Mesenchymal stem cell (in vitro differentiated cells and primary cell): ENCODE data around the gene TNK1.

ENCODE experiments used
- DNase-seq: peaks from one replicate; pipeline ENCODE4 v3.0.0-alpha.2; 2013
- H2AFZ ChIP-seq: one replicate; pipeline ENCODE4 v1.6.1; 2013; ENCODE audit warnings: low read depth, mild to moderate bottlenecking, control low read depth, inconsistent platforms, low read length, moderate library complexity
- H2AK5ac ChIP-seq: 2 replicates; pipeline ENCODE4 v1.6.1; 2013; ENCODE audit warnings: low read length, moderate library complexity, mild to moderate bottlenecking, inconsistent platforms; ENCODE audit not compliant: severe bottlenecking
- H2BK120ac ChIP-seq: one replicate; pipeline ENCODE4 v1.6.1; 2013; ENCODE audit warnings: low read depth, mild to moderate bottlenecking, inconsistent platforms, low read length, moderate library complexity
- H2BK12ac ChIP-seq, 2 experiments: one replicate each; pipeline ENCODE4 v1.6.1; 2013; ENCODE audit warnings: inconsistent platforms in 2 of 2, low read length in 2 of 2, mild to moderate bottlenecking in 2 of 2, moderate library complexity in 2 of 2, control low read depth in 1 of 2
- H2BK15ac ChIP-seq: one replicate; pipeline ENCODE4 v1.6.1; 2013; ENCODE audit warnings: mild to moderate bottlenecking, low read depth, inconsistent platforms; ENCODE audit not compliant: poor library complexity, severe bottlenecking
- H2BK5ac ChIP-seq: 2 replicates; pipeline ENCODE4 v1.6.1; 2013; ENCODE audit warnings: low read depth, mild to moderate bottlenecking, low read length, control low read depth, inconsistent platforms; ENCODE audit not compliant: poor library complexity, severe bottlenecking
- H3K14ac ChIP-seq, 2 experiments: one replicate each; pipeline ENCODE4 v1.6.1; 2013; ENCODE audit warnings: inconsistent platforms in 2 of 2, low read length in 2 of 2, control low read depth in 1 of 2, mild to moderate bottlenecking in 1 of 2, moderate library complexity in 1 of 2
- H3K18ac ChIP-seq, 2 experiments: one replicate each; pipeline ENCODE4 v1.6.1; 2013; ENCODE audit warnings: inconsistent platforms in 2 of 2, low read length in 2 of 2, control low read depth in 1 of 2, low read depth in 1 of 2, mild to moderate bottlenecking in 1 of 2
- H3K23ac ChIP-seq, 2 experiments: one replicate each; pipeline ENCODE4 v1.6.1; 2013; ENCODE audit warnings: inconsistent platforms in 2 of 2, low read length in 2 of 2, mild to moderate bottlenecking in 2 of 2, moderate library complexity in 2 of 2, control low read depth in 1 of 2
- H3K27ac ChIP-seq: 2 replicates; pipeline ENCODE4 v1.5.1; 2013; ENCODE audit warnings: mild to moderate bottlenecking, moderate library complexity, low read length, control low read depth, inconsistent platforms; ENCODE audit not compliant: poor library complexity, severe bottlenecking
- H3K27me3 ChIP-seq, 2 experiments: 2 replicates each; pipeline versions ENCODE4 v1.6.1 to v1.7.0; 2013; ENCODE audit warnings: low read length in 2 of 2, mild to moderate bottlenecking in 2 of 2, moderate library complexity in 2 of 2, control low read depth in 1 of 2, inconsistent platforms in 1 of 2; ENCODE audit not compliant: control insufficient read depth in 1 of 2, insufficient read depth in 1 of 2
- H3K36me3 ChIP-seq, 2 experiments: 2 replicates each; pipeline versions ENCODE4 v1.6.1 to v1.7.0; 2013; ENCODE audit warnings: low read length in 2 of 2, control low read depth in 1 of 2, inconsistent platforms in 1 of 2, low read depth in 1 of 2, mild to moderate bottlenecking in 1 of 2; ENCODE audit not compliant: insufficient read depth in 2 of 2, control insufficient read depth in 1 of 2
- H3K4ac ChIP-seq, 2 experiments: one replicate each; pipeline ENCODE4 v1.6.1; 2013; ENCODE audit warnings: inconsistent platforms in 2 of 2, low read length in 2 of 2, mild to moderate bottlenecking in 2 of 2, moderate library complexity in 2 of 2, control low read depth in 1 of 2, low read depth in 1 of 2
- H3K4me1 ChIP-seq: 2 replicates; pipeline ENCODE4 v1.6.1; 2013; ENCODE audit warnings: low read depth, low read length, control low read depth; ENCODE audit not compliant: control insufficient read depth, insufficient read depth
- H3K4me2 ChIP-seq: 2 replicates; pipeline ENCODE4 v1.6.1; 2013; ENCODE audit warnings: low read length, mild to moderate bottlenecking, inconsistent platforms; ENCODE audit not compliant: poor library complexity, severe bottlenecking
- H3K4me3 ChIP-seq, 2 experiments: 2 replicates each; pipeline versions ENCODE4 v1.5.1 to v1.7.0; 2013; ENCODE audit warnings: low read length in 2 of 2, mild to moderate bottlenecking in 2 of 2, control low read depth in 1 of 2, low read depth in 1 of 2; ENCODE audit not compliant: insufficient read depth in 1 of 2
- H3K79me1 ChIP-seq: replicated peaks from 2 replicates; pipeline ENCODE4 v1.6.1; 2013; ENCODE audit warnings: mild to moderate bottlenecking, control low read depth, low read length, inconsistent platforms; ENCODE audit not compliant: poor library complexity, severe bottlenecking
- H3K9ac ChIP-seq: 2 replicates; pipeline ENCODE4 v1.7.0; 2013; ENCODE audit warnings: mild to moderate bottlenecking, low read length, moderate library complexity
- H3K9me3 ChIP-seq: 2 replicates; pipeline ENCODE4 v1.7.0; 2013; ENCODE audit warnings: mild to moderate bottlenecking, low read length; ENCODE audit not compliant: control insufficient read depth
- H4K8ac ChIP-seq: one replicate; pipeline ENCODE4 v1.6.1; 2013; ENCODE audit warnings: inconsistent platforms, mild to moderate bottlenecking, low read length, moderate library complexity
- H4K91ac ChIP-seq: one replicate; pipeline ENCODE4 v1.6.1; 2013; ENCODE audit warnings: mild to moderate bottlenecking, low read length, inconsistent platforms
- WGBS: methylation state at CpG from one replicate; pipeline ENCODE4 v1.1.7; 2013; ENCODE audit warnings: mixed read lengths; 5-methylcytosine and 5-hydroxymethylcytosine counted together

TNK1 gene

DNA sequence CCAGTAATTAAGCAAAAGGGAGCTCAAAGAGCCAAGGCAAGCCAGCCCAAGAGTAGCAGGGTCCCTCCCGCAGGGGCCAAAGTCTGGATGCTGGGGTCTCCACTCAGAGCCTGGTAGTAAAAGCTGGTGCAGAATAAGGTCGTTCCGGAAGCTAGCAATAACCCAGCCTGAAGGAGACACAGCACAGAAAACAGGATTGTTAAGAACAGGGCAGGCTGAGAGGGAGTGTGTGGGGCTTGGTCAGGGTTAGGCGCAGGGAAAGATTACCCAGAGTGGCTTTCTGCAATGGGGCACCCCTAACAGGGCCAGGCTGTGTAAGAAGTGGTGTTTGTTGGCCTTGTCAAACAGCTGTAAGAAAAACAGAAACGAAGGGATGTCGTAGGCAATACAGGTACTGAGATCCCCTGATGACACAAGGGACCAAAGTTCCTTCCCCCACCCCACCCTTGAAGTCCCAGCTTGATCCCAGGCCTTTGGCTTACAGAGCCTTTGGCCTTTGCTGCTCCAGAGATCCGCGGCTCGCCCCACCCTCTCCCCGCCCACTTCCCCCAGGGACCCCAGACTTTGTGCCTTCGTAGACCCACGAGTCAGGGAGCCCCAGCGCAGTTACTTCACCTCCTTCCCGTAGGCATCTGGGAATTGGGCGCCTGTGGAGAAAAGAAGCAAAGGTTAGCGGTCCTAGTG lies 22.3 kb downstream of the TNK1 start:
- Histone ChIP-seq H3K4me2 (peak overlapping the region; percentile 84), H3K18ac (peak overlapping the region; percentile 49 to 84), H3K9ac (peak overlapping the region; percentile 91), H4K91ac (peak overlapping the region; percentile 27), H2BK15ac (peak overlapping the region; percentile 16), H2BK12ac (peak overlapping the region in 1 of 2 experiments; percentile 83), H3K27ac (peak overlapping the region; percentile 97), H2AFZ (peak overlapping the region; percentile 44), H3K23ac (peak overlapping the region in 1 of 2 experiments; percentile 97), H3K36me3 (peaks cover 0 to 2% of the 10 kb centered on the region in 2 experiments), H3K4me3 (peak overlapping the region; percentile 80 to 87), H3K4ac (peak overlapping the region in 1 of 2 experiments; percentile 73), H2BK120ac (peak overlapping the region; percentile 54), H3K9me3 (no peaks in the 10 kb centered on the region), H3K14ac (no peak overlapping the region), H2AK5ac (peak overlapping the region; percentile 31), H3K4me1 (peaks cover 20% of the 10 kb centered on the region), H3K79me1 (peaks cover 13% of the 10 kb centered on the region), H2BK5ac (no peak overlapping the region), H3K27me3 (no peaks in the 10 kb centered on the region), H4K8ac (peak overlapping the region; percentile 57)
- WGBS, result 22% methylated on average over 13 of the region's 16 CpGs
- no peak for DNase-seq

DNA sequence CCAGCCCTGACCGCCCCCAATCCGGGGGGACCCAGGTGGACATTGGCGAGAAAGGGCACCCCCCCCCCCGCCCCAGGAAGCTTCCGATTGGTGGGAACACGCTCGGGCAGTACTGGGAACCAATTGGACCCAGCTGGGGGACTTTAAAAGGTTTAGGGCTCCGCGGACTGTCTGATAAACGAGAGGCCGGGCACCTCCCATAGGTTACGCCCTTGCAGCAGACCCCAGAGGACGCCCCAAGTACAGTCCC lies 22.8 kb downstream of the TNK1 start:
- Histone ChIP-seq H3K27me3 (no peaks in the 10 kb centered on the region), H3K36me3 (peaks cover 2 to 6% of the 10 kb centered on the region in 2 experiments), H2BK5ac (peak overlapping the region; percentile 82), H3K18ac (peak overlapping the region; percentile 95 to 96), H3K4me1 (peaks cover 20% of the 10 kb centered on the region), H3K9ac (peak overlapping the region; percentile 91), H3K79me1 (peaks cover 13% of the 10 kb centered on the region), H2AK5ac (no peak overlapping the region), H2BK120ac (peak overlapping the region; percentile 54), H2AFZ (peak overlapping the region; percentile 84), H3K9me3 (no peaks in the 10 kb centered on the region), H4K91ac (peak overlapping the region; percentile 65), H3K14ac (peak overlapping the region in 1 of 2 experiments; percentile 81), H3K4me3 (peak overlapping the region; percentile 80 to 87), H2BK15ac (peak overlapping the region; percentile 80), H3K4me2 (peak overlapping the region; percentile 84), H4K8ac (peak overlapping the region; percentile 99), H2BK12ac (peak overlapping the region in 1 of 2 experiments; percentile 48), H3K4ac (peak overlapping the region in 1 of 2 experiments; percentile 76), H3K27ac (peak overlapping the region; percentile 97), H3K23ac (no peak overlapping the region)
- no peak for DNase-seq
- 0% methylated on average over 9 of the region's 13 CpGs for WGBS

DNA sequence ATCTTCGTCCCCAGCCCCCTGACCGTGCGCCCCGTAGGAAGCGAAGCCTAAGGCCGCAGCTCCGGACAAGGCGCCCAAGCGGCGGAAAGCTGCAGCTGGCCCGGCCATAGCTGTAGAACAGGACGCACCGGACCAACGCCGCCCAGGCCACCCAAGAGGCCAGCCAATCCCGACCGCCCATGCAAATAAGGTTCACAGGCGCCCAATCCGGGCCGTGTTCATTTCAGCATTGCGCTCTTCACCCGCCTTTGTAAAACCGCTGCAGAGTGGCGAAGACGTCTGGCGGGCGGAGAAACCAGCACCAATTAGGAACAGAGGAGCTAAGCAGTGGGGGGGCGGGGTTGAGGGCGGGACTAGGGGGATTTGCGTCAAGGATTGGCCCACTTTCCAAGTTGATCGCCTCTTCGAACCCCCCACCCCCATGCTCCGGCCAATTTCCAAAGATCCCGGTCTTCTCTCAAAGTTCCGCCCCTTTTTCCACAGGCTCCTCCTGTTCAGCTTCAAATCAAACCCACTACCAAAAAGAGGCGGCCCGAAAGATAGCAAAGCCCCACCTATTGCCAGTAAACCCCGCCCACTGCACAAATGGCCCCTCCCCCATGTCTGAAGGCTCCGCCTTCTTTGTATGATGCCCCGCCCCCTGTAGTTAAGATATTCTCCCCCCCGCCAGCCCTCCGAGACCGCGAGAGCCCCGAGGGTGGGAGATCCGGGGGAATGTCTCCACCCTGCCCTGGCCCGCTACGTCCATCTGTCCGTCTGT lies 23.3 kb downstream of the TNK1 start, which contains the start of gene TMEM256:
Gene TMEM256, minus strand, starts transcription at position 121 of the 760 bp plus-strand sequence. Its CDS starts 13 bp downstream, at position 108.
- H3K9ac ChIP-seq, result peak within 1 kb of the TSS; percentile 91
- H3K9me3 ChIP-seq, result no peaks in the 10 kb centered on the region
- H3K18ac ChIP-seq, result peak within 1 kb of the TSS; percentile 95 to 96
- peak within 1 kb of the TSS; percentile 99 for H4K8ac ChIP-seq
- H3K14ac ChIP-seq, result peak within 1 kb of the TSS; percentile 62 to 81
- peaks cover 7 to 11% of the 10 kb centered on the region in 2 experiments for H3K36me3 ChIP-seq
- peak within 1 kb of the TSS; percentile 75 for H2BK120ac ChIP-seq
- peak within 1 kb of the TSS; percentile 97 for H3K27ac ChIP-seq
- H3K23ac ChIP-seq, result peak within 1 kb of the TSS in 1 of 2 experiments; percentile 97
- H3K4me3 ChIP-seq, result peak within 1 kb of the TSS; percentile 80 to 90
- H2AK5ac ChIP-seq, result peak within 1 kb of the TSS; percentile 31
- H3K27me3 ChIP-seq, result no peaks in the 10 kb centered on the region
- peak within 1 kb of the TSS in 1 of 2 experiments; percentile 88 for H2BK12ac ChIP-seq
- peaks cover 13% of the 10 kb centered on the region for H3K79me1 ChIP-seq
- peak within 1 kb of the TSS; percentile 82 for H2BK5ac ChIP-seq
- peak within 1 kb of the TSS; percentile 84 for H3K4me2 ChIP-seq
- peak within 1 kb of the TSS in 1 of 2 experiments; percentile 76 for H3K4ac ChIP-seq
- peaks cover 20% of the 10 kb centered on the region for H3K4me1 ChIP-seq
- H2BK15ac ChIP-seq, result peak within 1 kb of the TSS; percentile 80
- H2AFZ ChIP-seq, result peak within 1 kb of the TSS; percentile 84
- DNase-seq, result peak; percentile 100
- peak within 1 kb of the TSS; percentile 65 for H4K91ac ChIP-seq
- WGBS, result under 1% methylated on average over 48 of the region's 49 CpGs
